ENCODE data around the gene ROBO4.

The ROBO4 gene

DNA sequence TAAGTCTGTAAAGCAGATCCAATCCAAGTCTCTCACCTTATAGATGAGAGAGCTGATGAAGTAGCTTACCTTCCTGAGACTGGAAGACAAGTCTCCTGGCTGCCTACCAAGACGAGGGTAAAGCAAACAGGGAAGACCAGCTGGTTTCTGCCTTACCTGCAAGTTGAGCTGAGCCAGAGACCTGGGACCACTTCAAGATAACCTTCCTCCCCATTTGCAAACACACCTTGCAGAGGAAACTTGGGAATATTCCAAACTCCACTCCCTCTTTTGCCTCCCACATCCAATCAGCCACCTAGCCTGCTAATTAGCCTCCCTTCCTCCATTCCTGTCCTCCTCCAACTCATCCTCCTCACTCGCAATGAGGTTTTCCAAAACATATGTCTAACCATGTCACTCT, 55.8 kb downstream of the ROBO4 start:
- Histone ChIP-seq H3K27me3 (ENCODE audit: insufficient read depth, low read depth) (no peaks in the 10 kb centered on the region), H4K20me1 (ENCODE audit: insufficient read depth) (no peaks in the 10 kb centered on the region)

DNA sequence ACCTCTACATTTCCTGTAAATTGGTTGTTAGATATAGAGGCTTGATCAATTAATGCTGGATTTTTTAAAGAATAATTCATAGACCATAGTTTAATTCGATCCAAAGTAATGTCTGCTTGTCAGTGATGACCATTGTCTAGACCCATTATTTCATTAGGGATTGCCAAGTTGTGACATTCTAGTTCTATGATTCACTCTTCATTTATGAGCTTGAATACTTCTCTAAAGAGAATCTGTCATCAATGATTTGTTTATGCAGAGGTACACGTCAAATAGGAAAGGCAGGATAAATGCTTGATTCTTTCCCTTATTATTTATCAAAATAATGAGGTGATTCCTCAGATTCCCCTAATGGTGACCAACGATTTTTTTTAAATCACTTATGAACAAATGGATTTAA, 56.5 kb downstream of the ROBO4 start:
- Histone ChIP-seq H2AFZ (ENCODE audit: low read depth) (no peak overlapping the region), H3K36me3 (ENCODE audit: insufficient read depth) (no peaks in the 10 kb centered on the region), H3K27ac (no peak overlapping the region), H3K9ac (no peak overlapping the region), H3K27me3 (ENCODE audit: insufficient read depth, low read depth) (no peaks in the 10 kb centered on the region), H3K4me2 (no peak overlapping the region), H3K4me1 (ENCODE audit: low read depth, poor library complexity, severe bottlenecking) (peaks cover 3% of the 10 kb centered on the region), H4K20me1 (ENCODE audit: insufficient read depth) (no peaks in the 10 kb centered on the region), H3K4me3 (IDR thresholded peaks at IDR 0.05; ENCODE audit: insufficient read depth, low read depth, low read length) (no peak overlapping the region), H3K79me2 (ENCODE audit: insufficient read depth, low read depth) (no peaks in the 10 kb centered on the region)
- TF ChIP-seq, protein P1, sequence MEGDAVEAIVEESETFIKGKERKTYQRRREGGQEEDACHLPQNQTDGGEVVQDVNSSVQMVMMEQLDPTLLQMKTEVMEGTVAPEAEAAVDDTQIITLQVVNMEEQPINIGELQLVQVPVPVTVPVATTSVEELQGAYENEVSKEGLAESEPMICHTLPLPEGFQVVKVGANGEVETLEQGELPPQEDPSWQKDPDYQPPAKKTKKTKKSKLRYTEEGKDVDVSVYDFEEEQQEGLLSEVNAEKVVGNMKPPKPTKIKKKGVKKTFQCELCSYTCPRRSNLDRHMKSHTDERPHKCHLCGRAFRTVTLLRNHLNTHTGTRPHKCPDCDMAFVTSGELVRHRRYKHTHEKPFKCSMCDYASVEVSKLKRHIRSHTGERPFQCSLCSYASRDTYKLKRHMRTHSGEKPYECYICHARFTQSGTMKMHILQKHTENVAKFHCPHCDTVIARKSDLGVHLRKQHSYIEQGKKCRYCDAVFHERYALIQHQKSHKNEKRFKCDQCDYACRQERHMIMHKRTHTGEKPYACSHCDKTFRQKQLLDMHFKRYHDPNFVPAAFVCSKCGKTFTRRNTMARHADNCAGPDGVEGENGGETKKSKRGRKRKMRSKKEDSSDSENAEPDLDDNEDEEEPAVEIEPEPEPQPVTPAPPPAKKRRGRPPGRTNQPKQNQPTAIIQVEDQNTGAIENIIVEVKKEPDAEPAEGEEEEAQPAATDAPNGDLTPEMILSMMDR (conservative IDR thresholded peaks at IDR 0.05; ENCODE audit: low read depth, low read length) = no peak

More for the DNA sequence above, 55.8 kb downstream of the ROBO4 start:
- no peak overlapping the region for H2AFZ ChIP-seq (ENCODE audit: low read depth)
- no peaks in the 10 kb centered on the region for H3K79me2 ChIP-seq (ENCODE audit: insufficient read depth, low read depth)
- H3K4me3 ChIP-seq (IDR thresholded peaks at IDR 0.05; ENCODE audit: insufficient read depth, low read depth, low read length) = no peak overlapping the region
- H3K36me3 ChIP-seq (ENCODE audit: insufficient read depth) = no peaks in the 10 kb centered on the region
- H3K9ac ChIP-seq = no peak overlapping the region
- H3K4me1 ChIP-seq (ENCODE audit: low read depth, poor library complexity, severe bottlenecking) = no peaks in the 10 kb centered on the region
- TF ChIP-seq, protein P1 (conservative IDR thresholded peaks at IDR 0.05; ENCODE audit: low read depth, low read length) = no peak
- no peak overlapping the region for H3K27ac ChIP-seq
- H3K4me2 ChIP-seq = no peak overlapping the region

DNA sequence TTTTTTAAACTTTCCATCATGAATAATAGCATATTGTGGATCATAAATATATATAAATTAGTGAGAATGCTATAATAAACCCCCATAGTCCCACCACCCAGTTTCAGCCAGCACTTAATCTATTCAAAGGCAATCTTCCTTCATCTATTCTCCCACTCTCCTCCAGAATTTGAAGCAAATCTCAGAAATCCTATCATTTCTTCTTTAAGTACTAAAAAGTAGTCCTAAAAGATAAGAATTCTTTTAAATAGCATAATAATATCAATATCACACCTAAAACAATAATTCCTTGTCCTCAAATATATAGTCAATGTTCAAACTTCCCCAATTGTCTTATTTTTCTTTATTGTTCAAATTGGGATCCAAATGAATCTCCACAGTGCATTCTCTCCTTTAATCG, 57.0 kb downstream of the ROBO4 start:
- TF ChIP-seq, protein P1 (conservative IDR thresholded peaks at IDR 0.05; ENCODE audit: low read depth, low read length) = no peak
- Histone ChIP-seq H3K4me2 (no peak overlapping the region), H2AFZ (ENCODE audit: low read depth) (no peak overlapping the region), H4K20me1 (ENCODE audit: insufficient read depth) (no peaks in the 10 kb centered on the region), H3K27ac (no peak overlapping the region), H3K4me3 (IDR thresholded peaks at IDR 0.05; ENCODE audit: insufficient read depth, low read depth, low read length) (no peak overlapping the region), H3K36me3 (ENCODE audit: insufficient read depth) (no peaks in the 10 kb centered on the region), H3K27me3 (ENCODE audit: insufficient read depth, low read depth) (no peaks in the 10 kb centered on the region), H3K79me2 (ENCODE audit: insufficient read depth, low read depth) (no peaks in the 10 kb centered on the region), H3K4me1 (ENCODE audit: low read depth, poor library complexity, severe bottlenecking) (peaks cover 7% of the 10 kb centered on the region), H3K9ac (no peak overlapping the region)

DNA sequence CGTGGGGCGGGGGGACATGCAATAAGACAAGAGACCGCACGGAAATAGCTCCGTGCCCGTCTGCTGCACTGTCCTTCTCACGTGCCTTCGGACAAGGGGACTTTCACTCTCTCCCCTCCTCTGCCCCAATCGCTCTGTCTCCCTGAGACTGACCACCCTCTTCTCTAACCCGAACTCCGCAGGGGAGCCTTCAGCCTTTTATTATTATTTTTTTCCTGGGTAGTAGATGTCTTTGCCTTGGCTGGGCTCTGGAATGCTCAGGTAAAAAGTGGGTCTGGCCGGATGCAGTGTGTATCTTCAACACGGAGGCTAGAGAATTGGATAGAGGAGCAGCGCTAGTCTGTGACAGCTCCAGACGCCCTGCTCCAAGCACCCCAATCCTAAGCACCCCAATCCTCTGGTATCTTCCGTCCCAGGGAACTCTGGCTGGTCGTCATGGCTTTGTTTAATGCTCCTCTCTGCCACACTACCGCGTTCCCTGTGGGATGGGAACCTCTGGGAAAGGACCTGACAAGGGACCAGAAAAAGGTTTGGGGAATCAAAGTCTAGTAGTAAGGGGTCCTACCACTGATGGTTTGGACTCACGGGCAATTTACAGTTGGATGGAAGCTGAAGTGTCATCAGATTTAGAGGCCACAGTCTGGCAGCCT, 57.6 kb downstream of the ROBO4 start:
- Histone ChIP-seq H4K20me1 (ENCODE audit: insufficient read depth) (no peaks in the 10 kb centered on the region), H3K4me1 (ENCODE audit: low read depth, poor library complexity, severe bottlenecking) (peaks cover 7% of the 10 kb centered on the region), H3K79me2 (ENCODE audit: insufficient read depth, low read depth) (no peaks in the 10 kb centered on the region), H3K9ac (no peak overlapping the region), H3K4me3 (IDR thresholded peaks at IDR 0.05; ENCODE audit: insufficient read depth, low read depth, low read length) (no peak overlapping the region), H3K36me3 (ENCODE audit: insufficient read depth) (no peaks in the 10 kb centered on the region), H3K27me3 (ENCODE audit: insufficient read depth, low read depth) (no peaks in the 10 kb centered on the region), H3K27ac (no peak overlapping the region), H2AFZ (ENCODE audit: low read depth) (no peak overlapping the region), H3K4me2 (no peak overlapping the region)
- TF ChIP-seq, protein P1 (conservative IDR thresholded peaks at IDR 0.05; ENCODE audit: low read depth, low read length) = no peak
